HG03066 (cell line): ENCODE data around the gene RAD51B.

Experiments used
- ATAC-seq: cut with Tn5 transposase; IDR thresholded peaks from one replicate; pipeline ENCODE4 v1.9.1; 2021; ENCODE audit warnings: low read depth; ENCODE audit not compliant: unreplicated experiment

The RAD51B gene

DNA sequence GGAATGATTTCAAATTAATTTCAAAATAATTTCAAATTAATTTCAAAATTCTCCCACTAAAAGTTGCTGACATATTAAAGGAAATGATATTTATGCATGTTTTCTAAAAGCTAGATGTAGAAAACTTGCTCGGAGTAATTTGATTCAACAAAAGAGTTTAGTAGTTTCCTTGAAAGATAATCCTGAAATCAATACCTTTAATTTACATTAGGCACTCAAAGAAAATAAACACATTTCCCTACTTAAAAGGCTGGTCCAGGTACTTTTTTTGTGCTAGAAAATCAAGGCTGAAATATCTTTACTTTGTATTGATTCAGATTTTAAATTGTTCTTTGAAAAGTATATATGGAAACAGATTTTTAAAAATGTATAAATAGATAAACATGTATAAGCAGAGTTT, 370.5 kb downstream of the RAD51B start:
- no peak for ATAC-seq

DNA sequence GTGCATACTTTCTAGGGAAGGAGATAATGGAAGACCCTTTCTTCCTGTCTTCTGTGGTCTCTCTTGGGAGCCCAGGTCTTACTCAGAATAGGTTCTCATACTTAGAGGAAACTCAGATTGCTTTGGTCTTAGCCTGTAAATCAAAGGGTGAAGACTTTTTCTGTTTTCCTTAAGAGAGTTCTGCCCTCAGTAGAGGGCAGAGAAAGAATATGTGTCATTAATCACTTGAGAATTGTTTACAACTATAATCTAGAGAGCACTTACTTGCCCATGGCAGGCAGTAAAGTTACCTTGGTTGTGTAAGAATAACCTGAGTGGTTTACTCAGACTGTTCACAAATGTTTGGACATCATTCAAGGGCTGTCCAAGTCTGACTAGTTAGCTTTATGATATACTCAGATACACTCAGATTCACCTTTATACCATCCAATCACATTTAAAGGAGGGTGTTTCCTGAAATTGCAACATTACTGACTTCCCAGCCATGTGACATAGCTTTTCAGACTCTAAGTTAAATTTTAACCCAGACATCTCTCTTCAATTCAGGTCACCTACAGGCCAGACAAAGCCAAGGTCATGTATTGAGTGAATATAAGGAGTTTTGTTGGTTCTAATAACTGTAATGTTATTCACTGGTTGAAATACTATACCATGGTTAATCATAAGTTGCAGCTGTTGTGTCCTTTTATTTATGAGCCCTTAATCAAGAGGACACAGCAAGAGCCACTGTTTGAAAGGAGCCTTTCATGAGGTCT, 372.2 kb downstream of the RAD51B start:
- no peak for ATAC-seq

DNA sequence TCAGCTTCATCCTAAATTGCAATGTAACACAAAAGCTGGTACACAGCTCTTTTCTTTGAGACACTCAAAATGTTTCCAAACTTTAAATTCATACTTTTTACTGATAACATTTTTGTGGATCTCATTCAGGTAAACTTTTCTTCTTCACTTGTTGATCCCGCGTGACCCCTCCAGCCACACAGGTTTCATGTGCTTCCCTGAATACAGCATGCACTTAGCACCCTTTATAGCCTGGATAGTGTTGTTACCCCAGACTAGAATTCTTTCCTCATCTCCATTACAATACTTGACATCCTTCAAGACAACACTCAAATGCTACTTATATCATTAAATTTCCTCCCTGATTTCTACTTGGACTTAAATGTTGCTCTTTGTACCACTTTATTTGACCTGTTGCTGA, 373.4 kb downstream of the RAD51B start:
- ATAC-seq, result no peak

DNA sequence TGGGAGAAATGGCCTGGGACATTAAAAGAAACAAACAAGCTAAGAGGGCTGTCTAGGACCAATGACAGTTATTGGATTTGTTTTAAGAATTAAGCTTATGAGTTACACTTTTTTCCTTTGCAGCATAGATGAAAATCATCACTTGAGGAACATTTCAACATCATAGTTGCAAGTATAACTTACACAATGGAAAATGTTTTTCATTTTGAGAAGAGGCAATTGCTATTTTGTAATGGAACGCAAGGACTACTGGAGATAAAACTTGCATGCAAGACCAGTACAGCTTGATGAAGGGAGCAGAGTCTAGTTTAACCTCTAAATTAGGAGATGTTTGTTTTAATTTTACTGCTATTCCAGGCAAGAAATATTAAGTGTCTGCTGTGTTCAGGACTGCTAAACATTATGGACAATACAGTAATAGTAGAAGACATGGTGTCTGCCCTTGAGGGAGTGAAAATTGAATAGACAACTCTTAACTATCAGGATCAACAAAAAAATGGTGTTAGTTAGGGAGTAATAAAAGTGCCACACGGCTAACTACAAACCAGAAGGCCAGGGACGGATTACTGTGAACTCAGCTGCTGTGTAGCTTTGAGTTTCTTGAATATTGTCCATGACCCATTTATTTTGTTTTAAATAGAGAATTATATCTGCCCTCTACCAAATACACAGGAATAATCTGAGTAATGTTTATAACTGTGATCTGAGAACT, 374.5 kb downstream of the RAD51B start:
- no peak for ATAC-seq

- ATAC-seq, result no peak
Observed at GRCh38 chr14:68195126-68195525, 375.5 kb downstream of the RAD51B start.

DNA sequence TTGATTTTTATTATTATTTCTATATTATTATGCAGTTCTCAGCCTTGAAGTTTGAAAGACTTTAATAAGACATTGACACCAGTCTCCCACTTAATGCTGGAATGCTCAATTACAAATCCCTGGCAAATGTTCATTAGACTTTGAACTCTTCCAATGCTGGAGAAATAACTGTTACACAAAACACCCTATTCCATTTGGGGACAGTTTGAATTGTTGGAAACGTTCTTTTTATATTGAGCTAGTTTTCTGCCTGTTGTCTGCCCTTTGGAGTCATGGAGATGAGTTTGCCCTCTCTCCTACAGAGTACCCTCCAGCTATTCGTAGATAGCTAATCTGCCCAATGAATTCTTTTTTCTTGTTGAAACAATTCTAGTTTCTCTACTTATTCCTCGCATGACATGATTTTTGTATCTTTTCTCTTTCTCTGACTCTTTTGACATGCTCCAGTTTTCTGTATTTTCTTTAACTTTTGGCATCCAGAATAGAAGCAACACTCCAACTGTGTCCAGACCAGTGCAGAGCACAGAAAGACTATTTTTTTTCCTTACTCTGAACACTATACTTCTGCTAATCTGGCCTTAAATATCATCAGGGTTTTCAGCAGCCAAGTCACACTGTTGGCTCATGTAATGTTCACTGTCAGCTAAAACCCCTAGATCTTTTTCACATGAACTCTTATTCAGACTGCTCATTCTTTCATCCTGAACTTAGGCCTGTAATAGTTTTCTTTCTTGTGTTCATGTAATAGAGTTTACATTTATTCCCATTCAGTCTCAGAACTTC, 379.3 kb downstream of the RAD51B start:
- no peak for ATAC-seq

- ATAC-seq, result no peak
Observed at GRCh38 chr14:68199554-68200151, 380.1 kb downstream of the RAD51B start.

DNA sequence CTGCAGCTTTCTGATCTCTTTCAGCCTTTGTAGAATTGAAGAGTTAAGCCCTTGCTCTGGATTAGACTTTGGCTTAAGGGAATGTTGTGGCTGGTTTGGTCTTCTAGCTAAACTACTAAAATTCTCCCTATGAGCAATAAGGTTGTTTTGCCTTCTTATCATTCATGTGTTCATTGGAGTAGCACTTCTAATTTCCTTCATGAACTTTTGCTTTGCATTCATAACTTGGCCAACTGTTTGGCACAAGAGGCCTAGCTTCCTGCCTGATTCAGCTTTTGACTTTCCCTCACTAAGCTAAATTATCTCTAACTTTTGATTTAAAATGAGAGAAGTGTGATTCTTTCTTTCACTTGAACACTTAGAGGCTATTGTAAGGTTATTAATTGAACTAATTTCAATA, 384.3 kb downstream of the RAD51B start:
- ATAC-seq, result no peak

DNA sequence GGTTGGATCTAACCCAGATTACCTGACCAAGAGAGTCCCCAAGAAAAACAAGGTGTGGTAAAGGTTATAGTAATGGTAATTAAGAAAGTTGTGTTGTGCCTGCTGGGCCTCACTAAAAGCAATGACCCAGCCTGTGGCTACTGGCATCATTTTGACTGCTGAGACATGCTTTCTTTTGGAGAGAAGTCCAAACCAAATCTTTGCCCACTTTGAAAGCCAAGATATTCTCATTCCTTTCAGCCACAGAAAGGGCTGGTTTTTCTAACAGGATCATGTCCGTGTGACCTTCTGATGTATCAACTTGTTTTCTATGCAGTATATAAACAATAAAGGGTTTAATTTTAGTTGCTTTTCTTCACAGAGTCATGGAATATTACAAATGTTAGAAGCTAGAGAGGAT, 388.6 kb downstream of the RAD51B start:
- no peak for ATAC-seq

GRCh38 chr14:68208626-68209317, 389.2 kb downstream of the RAD51B start:
- no peak for ATAC-seq

DNA sequence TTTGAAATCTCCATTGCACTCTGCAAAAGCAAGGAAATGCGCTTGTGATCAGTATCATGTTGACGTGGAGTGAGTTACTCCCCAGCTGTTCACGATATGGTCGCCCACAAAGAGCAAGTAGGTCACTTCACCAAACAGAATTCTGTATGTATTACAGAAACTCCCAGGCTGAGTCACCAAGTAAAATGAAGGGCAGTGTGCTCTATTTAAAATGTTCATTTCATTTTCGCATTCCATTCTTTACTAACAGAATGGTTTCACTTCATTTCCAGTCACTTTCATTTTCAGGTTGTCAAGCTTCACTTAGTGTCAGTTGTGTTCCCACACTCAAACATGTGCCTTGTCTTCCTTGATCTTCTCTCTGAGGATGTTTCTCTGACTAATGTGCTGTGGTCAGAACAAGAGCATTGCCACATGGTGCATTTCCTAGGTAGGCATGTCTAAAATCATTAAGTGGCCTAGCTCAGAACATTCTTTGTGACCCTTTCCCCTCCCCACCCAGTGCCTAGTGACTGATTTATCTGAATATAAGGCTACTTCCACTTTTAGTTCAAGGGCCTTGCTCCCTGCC, 391.2 kb downstream of the RAD51B start:
- ATAC-seq, result peak; percentile 96

GRCh38 chr14:68211421-68211820, 391.8 kb downstream of the RAD51B start:
- no peak for ATAC-seq

- no peak for ATAC-seq
Observed at GRCh38 chr14:68211886-68212285, 392.3 kb downstream of the RAD51B start.

DNA sequence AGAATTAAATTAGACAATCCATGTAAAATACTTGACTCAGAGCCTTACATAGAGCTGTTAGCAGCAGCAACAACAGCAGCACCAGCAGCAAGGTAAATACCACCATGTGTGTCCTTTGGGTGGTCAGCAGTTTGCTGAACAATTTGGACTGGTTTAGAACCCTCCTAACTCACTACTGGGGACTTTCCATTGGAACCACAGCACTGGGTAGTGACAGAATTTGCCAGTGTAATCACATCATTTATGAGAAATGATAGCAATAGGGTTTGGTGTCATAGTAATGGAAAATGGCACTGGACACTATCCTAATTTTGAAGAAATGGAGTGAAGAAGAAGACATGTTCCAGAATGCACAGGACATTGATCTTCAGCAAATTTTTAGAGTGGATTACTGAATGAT, 392.8 kb downstream of the RAD51B start:
- ATAC-seq, result no peak

- no peak for ATAC-seq
Observed at GRCh38 chr14:68214431-68214830, 394.9 kb downstream of the RAD51B start.

DNA sequence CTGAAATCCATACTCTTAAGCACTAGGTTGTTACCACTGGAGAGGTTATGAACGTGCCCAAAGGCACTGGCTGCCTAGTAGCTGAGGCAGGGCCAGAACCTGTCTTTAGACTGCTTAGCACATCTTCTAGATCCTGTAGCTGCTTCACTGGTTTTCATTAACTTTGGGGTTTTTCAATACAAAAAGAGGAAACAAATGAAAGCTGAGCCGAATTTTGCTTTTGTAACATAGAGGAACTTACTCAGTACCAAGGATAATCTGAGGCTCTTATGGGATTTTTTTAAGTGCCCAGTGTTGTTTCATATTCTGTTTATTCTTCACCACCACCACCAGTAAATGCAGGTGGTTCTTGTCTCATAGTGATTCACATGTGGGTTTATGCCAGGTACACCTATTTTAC, 396.1 kb downstream of the RAD51B start:
- no peak for ATAC-seq

- no peak for ATAC-seq
Observed at GRCh38 chr14:68216079-68216478, 396.5 kb downstream of the RAD51B start.

DNA sequence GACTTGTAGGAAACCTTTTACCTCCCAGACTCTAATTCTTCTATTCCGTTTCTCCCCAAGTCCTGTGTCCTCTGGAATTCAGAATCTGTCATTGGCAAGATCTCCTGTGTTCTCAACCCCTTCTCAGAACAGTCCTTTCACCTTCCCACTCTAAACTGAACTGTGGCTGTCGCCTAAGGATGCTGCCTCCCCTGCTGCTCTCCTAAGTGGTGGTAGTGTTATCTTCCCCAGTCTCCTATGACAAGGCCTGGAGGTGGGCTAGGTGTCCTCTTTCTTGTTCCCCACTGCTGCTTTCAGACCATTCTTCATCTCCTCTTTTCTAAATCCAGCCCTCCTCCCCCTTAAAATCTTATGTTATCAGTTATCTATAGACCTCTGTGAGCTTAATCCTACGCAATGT, 397.4 kb downstream of the RAD51B start:
- no peak for ATAC-seq

- ATAC-seq, result no peak
Observed at GRCh38 chr14:68217791-68218340, 398.3 kb downstream of the RAD51B start.

- no peak for ATAC-seq
Observed at GRCh38 chr14:68219407-68219806, 399.8 kb downstream of the RAD51B start.
